ENCODE measurements around the gene KRTAP20-2. TPM values are rescaled to one million over a fixed set of nuclear protein-coding genes. Genes with fewer than 3 reads are reported as not detected.

The KRTAP20-2 gene
- total and polyA plus RNA-seq, 4 donors, result not detected

DNA sequence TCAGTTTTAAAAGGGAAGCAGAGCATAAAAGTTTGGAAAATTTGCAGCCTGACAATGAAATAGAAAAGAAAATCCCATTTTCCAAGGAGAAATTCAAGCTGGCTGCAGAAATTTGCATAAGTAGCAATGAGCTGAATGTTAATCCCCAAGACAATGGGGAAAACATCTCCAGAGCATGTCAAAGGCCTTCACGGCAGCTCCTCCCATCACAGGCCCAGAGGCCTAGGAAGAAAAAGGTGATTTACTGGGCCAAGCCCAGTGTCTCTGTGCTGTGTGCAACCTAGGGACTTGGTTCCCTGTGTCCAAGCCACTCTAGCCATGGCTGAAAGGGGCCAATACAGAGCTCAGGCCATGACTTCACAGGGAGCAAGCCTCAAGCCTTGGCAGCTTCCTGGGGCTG, 33.8 kb downstream of the KRTAP20-2 start:
- Histone ChIP-seq H3K4me3 (ENCODE audit: low read depth in 1 of 3, low read length in 3 of 3) (no peak overlapping the region), H3K9ac (ENCODE audit: low read depth in 1 of 2, low read length in 2 of 2) (no peak overlapping the region), H3K27ac (ENCODE audit: low read depth in 1 of 2, low read length in 2 of 2) (no peak overlapping the region), H3K9me3 (ENCODE audit: control insufficient read depth in 4 of 4, low read length in 3 of 4) (no peaks in the 10 kb centered on the region), H3K27me3 (ENCODE audit: control insufficient read depth in 4 of 4, insufficient read depth in 4 of 4, low read length in 3 of 4) (no peaks in the 10 kb centered on the region), H3K4me1 (ENCODE audit: control insufficient read depth in 4 of 4, insufficient read depth in 4 of 4, low read length in 3 of 4) (no peaks in the 10 kb centered on the region), H3K36me3 (ENCODE audit: control insufficient read depth in 4 of 4, insufficient read depth in 3 of 4, low read depth in 1 of 4, low read length in 3 of 4) (no peaks in the 10 kb centered on the region)
- TF ChIP-seq RAD21 (IDR thresholded peaks at IDR 0.05) (no peak), HNF4A (conservative IDR thresholded peaks at IDR 0.05) (no peak), HNF4G (IDR thresholded peaks at IDR 0.05) (no peak), TAF1 (conservative IDR thresholded peaks at IDR 0.05) (no peak), RXRA (IDR thresholded peaks at IDR 0.05) (no peak), NR2F2 (IDR thresholded peaks at IDR 0.05) (no peak), FOXA2 (IDR thresholded peaks at IDR 0.05) (no peak), JUND (IDR thresholded peaks at IDR 0.05) (no peak)
- TF ChIP-seq, protein P1, sequence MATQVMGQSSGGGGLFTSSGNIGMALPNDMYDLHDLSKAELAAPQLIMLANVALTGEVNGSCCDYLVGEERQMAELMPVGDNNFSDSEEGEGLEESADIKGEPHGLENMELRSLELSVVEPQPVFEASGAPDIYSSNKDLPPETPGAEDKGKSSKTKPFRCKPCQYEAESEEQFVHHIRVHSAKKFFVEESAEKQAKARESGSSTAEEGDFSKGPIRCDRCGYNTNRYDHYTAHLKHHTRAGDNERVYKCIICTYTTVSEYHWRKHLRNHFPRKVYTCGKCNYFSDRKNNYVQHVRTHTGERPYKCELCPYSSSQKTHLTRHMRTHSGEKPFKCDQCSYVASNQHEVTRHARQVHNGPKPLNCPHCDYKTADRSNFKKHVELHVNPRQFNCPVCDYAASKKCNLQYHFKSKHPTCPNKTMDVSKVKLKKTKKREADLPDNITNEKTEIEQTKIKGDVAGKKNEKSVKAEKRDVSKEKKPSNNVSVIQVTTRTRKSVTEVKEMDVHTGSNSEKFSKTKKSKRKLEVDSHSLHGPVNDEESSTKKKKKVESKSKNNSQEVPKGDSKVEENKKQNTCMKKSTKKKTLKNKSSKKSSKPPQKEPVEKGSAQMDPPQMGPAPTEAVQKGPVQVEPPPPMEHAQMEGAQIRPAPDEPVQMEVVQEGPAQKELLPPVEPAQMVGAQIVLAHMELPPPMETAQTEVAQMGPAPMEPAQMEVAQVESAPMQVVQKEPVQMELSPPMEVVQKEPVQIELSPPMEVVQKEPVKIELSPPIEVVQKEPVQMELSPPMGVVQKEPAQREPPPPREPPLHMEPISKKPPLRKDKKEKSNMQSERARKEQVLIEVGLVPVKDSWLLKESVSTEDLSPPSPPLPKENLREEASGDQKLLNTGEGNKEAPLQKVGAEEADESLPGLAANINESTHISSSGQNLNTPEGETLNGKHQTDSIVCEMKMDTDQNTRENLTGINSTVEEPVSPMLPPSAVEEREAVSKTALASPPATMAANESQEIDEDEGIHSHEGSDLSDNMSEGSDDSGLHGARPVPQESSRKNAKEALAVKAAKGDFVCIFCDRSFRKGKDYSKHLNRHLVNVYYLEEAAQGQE (IDR thresholded peaks at IDR 0.05), result no peak
- no peak for DNase-seq (ENCODE audit: low spot score)
- WGBS, result 61% methylated on average over 1 of the region's 1 CpG

DNA sequence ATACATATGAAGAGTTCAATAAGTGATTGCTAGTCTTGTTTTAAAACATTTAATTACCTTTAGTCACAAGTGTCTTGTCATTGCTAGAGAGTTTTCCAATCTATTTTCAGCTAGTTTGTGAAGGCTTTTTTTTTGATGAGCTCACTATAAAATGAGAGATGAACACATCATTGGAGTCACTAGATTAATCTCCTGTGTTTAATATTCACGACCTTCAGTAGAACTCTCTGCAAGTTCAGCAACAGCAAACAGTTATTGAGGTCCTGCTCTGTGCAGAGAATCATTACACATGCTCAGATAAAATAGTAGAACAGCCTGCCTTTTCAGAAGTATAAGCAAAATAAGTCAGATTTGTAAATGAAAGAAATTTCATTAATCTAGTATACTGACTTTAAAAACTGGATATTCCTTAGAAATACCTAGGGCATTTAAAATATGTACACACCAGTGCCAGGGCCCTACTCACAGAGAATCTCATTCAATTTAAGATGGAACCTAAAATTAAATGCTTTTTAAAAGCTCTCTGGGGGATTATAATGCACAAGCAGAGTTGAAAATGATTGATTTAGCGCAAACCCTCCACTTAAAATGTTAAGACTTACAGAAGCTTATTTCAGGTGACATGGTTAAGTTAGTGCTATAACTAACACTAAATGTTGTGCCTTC, 38.1 kb downstream of the KRTAP20-2 start:
- no peaks in the 10 kb centered on the region for H3K36me3 ChIP-seq (ENCODE audit: control insufficient read depth in 4 of 4, insufficient read depth in 3 of 4, low read depth in 1 of 4, low read length in 3 of 4)
- no peak overlapping the region for H3K27ac ChIP-seq (ENCODE audit: low read depth in 1 of 2, low read length in 2 of 2)
- TF ChIP-seq, protein P2, sequence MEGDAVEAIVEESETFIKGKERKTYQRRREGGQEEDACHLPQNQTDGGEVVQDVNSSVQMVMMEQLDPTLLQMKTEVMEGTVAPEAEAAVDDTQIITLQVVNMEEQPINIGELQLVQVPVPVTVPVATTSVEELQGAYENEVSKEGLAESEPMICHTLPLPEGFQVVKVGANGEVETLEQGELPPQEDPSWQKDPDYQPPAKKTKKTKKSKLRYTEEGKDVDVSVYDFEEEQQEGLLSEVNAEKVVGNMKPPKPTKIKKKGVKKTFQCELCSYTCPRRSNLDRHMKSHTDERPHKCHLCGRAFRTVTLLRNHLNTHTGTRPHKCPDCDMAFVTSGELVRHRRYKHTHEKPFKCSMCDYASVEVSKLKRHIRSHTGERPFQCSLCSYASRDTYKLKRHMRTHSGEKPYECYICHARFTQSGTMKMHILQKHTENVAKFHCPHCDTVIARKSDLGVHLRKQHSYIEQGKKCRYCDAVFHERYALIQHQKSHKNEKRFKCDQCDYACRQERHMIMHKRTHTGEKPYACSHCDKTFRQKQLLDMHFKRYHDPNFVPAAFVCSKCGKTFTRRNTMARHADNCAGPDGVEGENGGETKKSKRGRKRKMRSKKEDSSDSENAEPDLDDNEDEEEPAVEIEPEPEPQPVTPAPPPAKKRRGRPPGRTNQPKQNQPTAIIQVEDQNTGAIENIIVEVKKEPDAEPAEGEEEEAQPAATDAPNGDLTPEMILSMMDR (IDR thresholded peaks at IDR 0.05; ENCODE audit: low read depth, low read length, missing input control), result no peak
- TF ChIP-seq EGR1 (IDR thresholded peaks at IDR 0.05; ENCODE audit: low read depth in 2 of 2) (no peak), RAD21 (IDR thresholded peaks at IDR 0.05) (no peak), TAF1 (conservative IDR thresholded peaks at IDR 0.05) (no peak), JUND (IDR thresholded peaks at IDR 0.05) (no peak), GABPA (IDR thresholded peaks at IDR 0.05 in 1 of 2, conservative IDR thresholded peaks at IDR 0.05 in 1 of 2) (no peak), HNF4A (conservative IDR thresholded peaks at IDR 0.05) (no peak), FOXA1 (IDR thresholded peaks at IDR 0.05) (no peak), RXRA (IDR thresholded peaks at IDR 0.05) (no peak), SP1 (IDR thresholded peaks at IDR 0.05) (no peak), FOXA2 (IDR thresholded peaks at IDR 0.05) (no peak), YY1 (IDR thresholded peaks at IDR 0.05) (no peak)
- TF ChIP-seq, protein P3, sequence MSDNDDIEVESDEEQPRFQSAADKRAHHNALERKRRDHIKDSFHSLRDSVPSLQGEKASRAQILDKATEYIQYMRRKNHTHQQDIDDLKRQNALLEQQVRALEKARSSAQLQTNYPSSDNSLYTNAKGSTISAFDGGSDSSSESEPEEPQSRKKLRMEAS (IDR thresholded peaks at IDR 0.05), result no peak
- TF ChIP-seq, protein P1 (IDR thresholded peaks at IDR 0.05), result no peak
- TF ChIP-seq, protein P4, sequence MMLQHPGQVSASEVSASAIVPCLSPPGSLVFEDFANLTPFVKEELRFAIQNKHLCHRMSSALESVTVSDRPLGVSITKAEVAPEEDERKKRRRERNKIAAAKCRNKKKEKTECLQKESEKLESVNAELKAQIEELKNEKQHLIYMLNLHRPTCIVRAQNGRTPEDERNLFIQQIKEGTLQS (IDR thresholded peaks at IDR 0.05), result no peak
- TF ChIP-seq, protein P5, sequence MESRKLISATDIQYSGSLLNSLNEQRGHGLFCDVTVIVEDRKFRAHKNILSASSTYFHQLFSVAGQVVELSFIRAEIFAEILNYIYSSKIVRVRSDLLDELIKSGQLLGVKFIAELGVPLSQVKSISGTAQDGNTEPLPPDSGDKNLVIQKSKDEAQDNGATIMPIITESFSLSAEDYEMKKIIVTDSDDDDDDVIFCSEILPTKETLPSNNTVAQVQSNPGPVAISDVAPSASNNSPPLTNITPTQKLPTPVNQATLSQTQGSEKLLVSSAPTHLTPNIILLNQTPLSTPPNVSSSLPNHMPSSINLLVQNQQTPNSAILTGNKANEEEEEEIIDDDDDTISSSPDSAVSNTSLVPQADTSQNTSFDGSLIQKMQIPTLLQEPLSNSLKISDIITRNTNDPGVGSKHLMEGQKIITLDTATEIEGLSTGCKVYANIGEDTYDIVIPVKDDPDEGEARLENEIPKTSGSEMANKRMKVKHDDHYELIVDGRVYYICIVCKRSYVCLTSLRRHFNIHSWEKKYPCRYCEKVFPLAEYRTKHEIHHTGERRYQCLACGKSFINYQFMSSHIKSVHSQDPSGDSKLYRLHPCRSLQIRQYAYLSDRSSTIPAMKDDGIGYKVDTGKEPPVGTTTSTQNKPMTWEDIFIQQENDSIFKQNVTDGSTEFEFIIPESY (IDR thresholded peaks at IDR 0.05), result no peak
- no peaks in the 10 kb centered on the region for H3K27me3 ChIP-seq (ENCODE audit: control insufficient read depth in 4 of 4, insufficient read depth in 4 of 4, low read length in 3 of 4)
- no peak overlapping the region for H3K4me3 ChIP-seq (ENCODE audit: low read depth in 1 of 3, low read length in 3 of 3)
- WGBS, result 71% methylated on average over 2 of the region's 2 CpGs
- H3K9me3 ChIP-seq (ENCODE audit: control insufficient read depth in 4 of 4, low read length in 3 of 4), result no peaks in the 10 kb centered on the region
- H3K4me1 ChIP-seq (ENCODE audit: control insufficient read depth in 4 of 4, insufficient read depth in 4 of 4, low read length in 3 of 4), result no peaks in the 10 kb centered on the region
- no peak for DNase-seq (ENCODE audit: low spot score)
- H3K9ac ChIP-seq (ENCODE audit: low read depth in 1 of 2, low read length in 2 of 2), result no peak overlapping the region
